Right forelimb (tissue), 1 donor: Measurements from ENCODE around the gene TBC1D9.
"Not testable (repeated sequence)": the region's sequence is repeated elsewhere in the genome, so short reads cannot be mapped to it uniquely, and the experiment has no call there.

Experiments
- DNase-seq: peaks from one replicate; pipeline ENCODE4 v3.0.0-alpha.2; 2018

TBC1D9 gene

GRCh38 chr4:140752291-140753068, 3.7 kb downstream of the TBC1D9 start:
- DNase-seq: no peak

- no peak for DNase-seq
Observed at GRCh38 chr4:140750470-140750869, 5.7 kb downstream of the TBC1D9 start.

DNA sequence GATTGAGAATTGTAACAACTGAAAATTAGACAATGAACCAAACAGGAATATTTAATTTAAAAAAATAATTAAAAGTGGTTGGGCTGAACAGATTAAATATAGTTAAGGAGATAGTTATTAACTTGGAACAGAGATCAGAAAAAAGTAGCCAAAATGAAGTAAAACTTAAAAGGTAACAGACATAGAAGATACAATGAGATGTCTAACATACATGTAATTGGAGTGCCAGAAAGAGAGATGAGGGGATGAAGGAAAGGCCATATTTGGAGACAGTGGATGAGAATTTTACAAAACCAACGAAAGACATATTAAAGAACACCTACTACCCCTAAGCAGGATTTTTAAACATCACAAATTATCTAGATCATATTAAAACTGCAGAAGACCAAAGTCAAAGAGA, 8.0 kb downstream of the TBC1D9 start:
- DNase-seq: no peak

DNA sequence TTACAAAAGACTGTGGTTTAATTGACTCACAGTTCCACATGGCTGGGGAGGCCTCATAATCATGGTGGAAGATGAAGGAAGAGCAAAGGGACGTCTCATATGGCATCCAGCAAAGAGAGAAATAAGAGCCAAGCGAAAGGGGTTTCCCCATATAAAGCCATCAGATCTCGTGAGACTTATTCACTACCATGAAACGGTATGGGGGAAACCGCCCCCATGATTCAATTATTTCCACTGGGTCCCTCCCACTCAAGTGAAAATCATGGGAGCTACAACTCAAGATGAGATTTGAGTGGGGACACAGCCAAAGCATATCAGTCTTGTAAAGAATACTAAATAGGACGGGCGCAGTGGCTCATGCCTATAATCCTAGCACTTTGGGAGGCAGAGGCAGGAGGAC, 9.6 kb downstream of the TBC1D9 start:
- not testable (repeated sequence) for DNase-seq

- DNase-seq: no peak
Observed at GRCh38 chr4:140744421-140744820, 11.8 kb downstream of the TBC1D9 start.

DNA sequence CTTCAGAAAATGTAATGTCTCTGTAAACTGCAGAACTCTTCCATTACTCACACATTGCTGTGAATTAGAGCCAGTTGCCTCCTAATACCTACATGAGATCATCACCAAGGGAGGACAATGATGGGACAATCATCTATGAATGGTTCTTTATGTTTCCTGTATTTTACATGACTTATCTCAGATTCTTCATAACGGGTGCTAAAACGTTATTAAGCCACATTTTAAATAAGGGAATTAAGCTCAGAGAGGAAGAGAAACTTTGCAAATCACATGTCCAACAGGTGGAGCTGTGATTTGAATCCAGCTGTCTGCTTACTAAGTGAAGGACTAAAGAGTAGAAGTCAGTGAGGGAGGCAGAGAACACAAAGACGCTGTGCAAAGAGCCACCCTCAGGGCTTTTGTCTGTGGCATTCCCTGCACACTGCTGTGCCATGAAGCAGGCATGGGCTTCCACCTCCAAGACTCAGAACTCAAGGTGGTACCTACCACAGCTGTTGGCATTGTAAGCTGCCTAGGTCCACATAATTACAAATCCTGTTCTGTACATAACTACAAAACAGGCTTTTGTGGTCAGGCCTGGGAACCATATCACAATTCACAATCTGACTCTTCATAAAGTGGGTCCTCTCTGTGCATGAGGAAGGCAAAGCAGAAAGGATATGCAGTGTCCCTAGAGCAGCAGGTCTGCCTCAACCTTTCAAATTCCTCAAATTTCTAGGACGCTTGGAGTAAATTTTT, 12.8 kb downstream of the TBC1D9 start:
- DNase-seq: no peak

DNA sequence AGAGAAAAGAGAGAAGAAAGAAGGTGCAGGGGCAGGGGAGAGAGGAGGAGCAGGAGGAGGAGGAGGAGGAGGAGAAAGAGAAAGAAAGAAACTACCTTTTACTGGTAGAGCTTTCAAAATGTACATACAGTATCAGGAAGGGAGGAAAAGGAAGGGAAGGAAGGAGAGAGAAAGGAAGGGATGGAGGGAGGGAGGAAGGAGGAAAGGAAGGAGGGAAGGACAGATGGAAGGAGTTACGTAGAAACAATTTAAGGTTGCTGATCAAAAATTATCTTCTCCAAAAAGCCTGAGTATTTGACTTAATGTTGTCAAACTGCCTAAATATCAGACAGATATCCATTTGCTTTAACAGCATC, 13.4 kb downstream of the TBC1D9 start:
- DNase-seq: no peak

- DNase-seq: no peak
Observed at GRCh38 chr4:140740906-140741670, 15.1 kb downstream of the TBC1D9 start.

DNA sequence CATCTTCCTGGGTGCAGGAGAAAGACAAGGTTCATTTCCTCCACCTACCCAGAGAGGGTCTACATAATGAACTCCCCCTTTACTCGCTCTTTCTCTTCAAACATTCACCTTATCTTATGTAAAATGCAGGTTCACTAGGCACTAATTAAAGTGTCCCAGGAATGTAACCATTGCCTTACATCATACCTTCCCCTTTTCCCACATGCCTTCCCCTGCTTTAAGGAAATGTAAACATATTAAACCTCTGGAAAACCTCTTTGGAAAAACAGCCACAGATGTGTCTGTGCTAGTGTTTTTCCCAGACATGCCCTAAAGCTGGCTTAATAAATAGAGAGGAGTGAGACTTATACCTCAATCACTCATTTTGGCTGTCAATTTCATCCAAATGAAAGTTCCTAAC, 15.8 kb downstream of the TBC1D9 start:
- no peak for DNase-seq

DNA sequence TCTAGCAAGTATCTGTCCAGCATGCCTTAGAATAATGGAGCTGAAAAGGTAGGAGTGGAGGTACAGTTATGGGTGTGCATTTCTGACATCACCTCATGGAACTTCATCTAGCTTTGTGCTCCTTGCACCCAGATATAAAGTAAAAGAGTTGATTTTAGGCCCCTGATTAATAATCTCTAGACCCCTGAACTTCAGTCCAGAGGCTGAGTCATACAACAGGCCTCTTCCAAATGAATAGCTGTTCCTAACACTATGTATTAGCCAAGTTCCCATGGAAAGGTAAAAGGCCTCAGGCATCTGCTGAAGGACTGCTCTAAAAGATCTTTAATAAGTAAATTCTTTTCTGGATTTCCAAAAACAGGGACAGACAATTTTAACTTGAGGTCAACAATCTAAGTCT, 16.2 kb downstream of the TBC1D9 start:
- DNase-seq: no peak

DNA sequence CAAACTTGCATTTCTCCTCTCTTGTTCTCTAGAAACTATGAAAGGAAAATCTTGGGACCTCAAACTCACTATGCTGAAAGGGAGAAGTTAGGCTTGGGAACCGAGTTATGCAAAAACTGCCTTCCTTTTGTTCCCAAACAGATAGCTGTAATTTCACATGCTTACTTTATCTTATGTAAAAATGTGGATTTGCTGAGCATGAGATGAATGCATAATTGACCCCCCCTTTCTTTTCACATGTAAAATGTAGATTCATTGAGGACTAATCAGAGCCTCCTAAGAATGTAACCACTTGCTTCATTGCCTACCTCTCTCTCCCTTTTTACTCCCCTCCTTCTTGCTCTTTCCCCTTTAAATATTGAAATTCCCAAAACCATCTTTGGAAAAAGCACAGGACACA, 18.0 kb downstream of the TBC1D9 start:
- no peak for DNase-seq

DNA sequence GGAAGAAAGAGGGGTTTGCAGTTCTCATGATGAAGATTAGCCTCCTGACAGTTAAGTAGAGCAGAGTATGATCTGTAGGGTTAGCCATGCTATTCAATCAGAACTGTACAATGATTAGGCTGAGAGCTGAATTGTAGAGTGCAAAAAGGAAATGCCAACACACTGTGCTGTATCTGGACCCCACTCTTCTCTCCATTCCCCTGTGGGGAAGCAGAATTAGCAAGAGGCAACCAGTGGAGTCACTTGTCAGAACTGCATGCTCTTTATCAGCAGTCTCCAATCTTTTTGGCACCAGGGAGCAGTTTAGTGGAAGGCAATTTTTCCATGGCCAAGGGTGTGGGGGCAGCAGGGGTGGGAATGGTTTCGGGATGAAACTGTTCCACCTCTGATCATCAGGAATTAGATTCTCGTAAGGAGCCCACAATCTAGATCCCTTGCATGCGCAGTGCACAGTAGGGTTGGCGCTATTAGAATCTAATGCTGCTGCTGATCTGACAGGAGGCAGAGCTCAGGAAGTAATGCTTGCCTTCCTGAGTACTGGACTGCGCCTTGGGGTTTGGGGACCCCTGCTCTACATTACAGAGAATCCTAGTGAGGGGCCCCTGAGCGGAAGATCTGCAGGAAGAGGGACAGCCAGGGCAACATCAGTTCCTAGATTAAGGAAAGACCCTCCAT, 19.4 kb downstream of the TBC1D9 start:
- no peak for DNase-seq

DNA sequence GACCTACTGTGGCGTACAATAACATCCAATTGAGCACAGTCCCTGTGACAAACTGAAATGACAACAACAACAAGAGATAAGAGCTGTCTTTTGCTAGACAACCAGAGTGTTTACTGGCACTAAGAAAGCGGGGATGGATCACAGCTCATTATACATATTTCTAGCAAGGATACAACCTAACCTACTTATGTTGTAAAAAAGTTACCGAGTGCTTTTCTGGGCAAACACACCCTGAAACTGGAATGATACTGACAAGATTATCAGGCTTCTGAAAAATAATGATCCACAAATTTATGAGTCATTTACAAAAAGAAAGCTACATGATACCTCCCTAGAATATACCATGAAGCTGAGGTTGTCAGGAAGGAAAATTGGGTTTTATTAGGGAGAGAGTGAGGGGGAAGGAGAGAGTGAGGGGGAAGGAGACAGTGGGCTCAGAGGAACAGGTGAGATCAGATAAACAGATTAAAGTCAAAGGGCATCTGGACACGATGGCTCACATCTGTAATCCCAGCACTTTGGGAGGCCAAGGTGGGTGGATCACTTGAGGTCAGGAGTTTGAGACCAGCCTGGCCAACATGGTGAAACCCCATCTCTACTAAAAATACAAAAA, 20.3 kb downstream of the TBC1D9 start:
- DNase-seq: no peak

GRCh38 chr4:140735317-140735716, 20.9 kb downstream of the TBC1D9 start:
- no peak for DNase-seq

DNA sequence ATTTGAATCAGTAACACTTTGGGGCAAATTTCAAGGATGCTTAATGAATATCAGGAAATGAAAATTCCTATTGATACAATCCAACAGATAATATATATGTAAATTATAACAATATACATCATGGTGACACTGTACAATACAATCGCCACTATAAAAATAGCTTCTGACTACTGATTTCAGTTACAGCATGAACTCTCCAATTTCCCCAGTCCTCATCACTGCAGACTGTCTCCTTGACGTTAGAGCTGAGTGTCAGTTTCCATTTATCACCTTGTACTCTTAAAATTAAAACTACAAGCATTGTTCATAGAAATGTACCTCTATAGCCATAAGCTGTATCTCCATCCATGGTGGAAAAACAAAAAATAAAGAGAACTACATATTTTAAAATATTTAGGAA, 23.4 kb downstream of the TBC1D9 start:
- no peak for DNase-seq

DNA sequence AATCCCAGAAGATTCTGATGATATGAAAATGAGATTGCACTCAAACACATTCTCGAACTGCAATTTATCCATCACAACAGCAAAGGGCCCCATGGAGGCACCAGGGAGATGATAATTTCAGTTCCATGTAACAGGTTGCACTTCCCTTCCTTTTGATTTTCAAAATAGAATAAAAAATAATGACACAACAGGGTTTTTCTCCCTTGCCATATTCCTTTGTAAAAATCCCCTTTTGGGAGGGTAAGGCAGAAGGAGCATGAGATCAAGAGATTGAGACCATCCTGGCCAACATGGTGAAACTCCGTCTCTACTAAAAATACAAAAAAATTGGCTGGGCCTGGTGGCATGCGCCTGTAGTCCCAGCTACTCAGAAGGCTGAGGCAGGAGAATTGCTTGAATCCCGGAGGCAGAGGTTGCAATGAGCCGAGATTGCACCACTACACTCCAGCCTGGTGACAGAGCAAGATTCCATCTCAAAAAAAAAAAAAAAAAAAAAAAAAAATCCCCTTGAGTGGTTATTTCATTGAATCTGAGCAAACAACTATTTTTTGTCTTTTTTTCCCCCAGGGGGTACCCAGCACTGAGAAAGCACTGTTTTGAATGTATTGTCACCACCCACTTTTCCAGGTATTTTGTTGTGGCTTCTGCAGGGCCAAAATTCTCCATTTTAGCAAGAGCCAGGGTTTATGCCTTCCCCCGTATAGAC, 26.7 kb downstream of the TBC1D9 start:
- no peak for DNase-seq

- no peak for DNase-seq
Observed at GRCh38 chr4:140726776-140727500, 29.2 kb downstream of the TBC1D9 start.

- DNase-seq: no peak
Observed at GRCh38 chr4:140725556-140725955, 30.6 kb downstream of the TBC1D9 start.

- DNase-seq: no peak
Observed at GRCh38 chr4:140724760-140725159, 31.4 kb downstream of the TBC1D9 start.

DNA sequence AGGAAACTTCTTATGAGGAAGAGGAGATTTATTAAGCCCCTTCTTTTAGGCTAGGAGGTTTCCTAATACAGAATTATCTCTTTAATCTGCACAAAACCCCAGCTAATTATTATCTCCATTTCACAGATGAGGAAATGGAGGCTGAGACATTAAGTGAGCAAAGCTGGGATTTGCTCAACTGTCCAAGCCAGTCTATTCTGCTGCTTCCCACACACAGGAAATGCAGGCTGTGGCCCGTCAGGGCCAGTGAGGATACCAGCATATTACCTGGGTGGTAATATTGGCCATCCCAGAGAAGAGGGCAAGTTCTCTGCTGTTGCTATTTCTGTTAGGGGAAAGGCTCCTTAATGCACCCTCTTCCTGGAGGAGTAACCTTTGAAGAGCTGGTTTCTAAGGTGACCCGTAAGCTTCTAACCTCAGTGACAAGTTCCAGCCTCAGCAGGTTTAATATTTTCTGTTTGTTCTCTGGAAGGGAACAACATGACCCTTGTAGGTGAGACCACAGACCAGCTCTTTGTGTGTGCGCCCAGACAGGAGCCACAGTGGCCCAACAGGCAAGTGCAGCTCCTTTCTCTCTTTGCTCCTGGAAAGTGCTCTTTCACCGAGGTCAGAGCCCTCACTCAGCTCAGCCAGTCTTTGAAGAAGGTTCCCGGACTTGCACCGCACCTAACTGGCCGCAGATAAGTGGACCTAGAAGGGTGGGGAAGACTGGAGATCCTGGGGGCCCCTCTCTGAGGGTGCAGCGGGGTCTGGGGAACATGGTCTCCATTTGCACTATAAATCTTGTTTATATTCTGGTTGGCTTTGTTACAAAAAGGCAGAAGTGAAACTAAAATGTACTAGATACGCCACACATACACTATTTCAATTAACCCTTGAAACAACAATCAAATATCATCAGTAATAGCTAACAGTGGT, 35.5 kb downstream of the TBC1D9 start:
- DNase-seq: no peak
